GM23248 (cell line): ENCODE measurements around the gene TGFBI.

Experiments
- EZH2 ChIP-seq: fragments of 200-600 bp; sonication (generic); IDR thresholded peaks from 2 replicates; pipeline ENCODE4 v1.6.1; 2018; ENCODE audit warnings: antibody characterized with exemption, mild to moderate bottlenecking; ENCODE audit not compliant: insufficient read depth, poor library complexity, severe bottlenecking
- EZH2phosphoT487 ChIP-seq: fragments of 200-600 bp; sonication (generic); IDR thresholded peaks from 2 replicates; pipeline ENCODE4 v1.6.1; 2018; ENCODE audit warnings: antibody characterized with exemption, moderate library complexity, mild to moderate bottlenecking, low read depth; ENCODE audit not compliant: insufficient read depth

- no peak for TF ChIP-seq EZH2
- TF ChIP-seq EZH2phosphoT487, result no peak
Observed at GRCh38 chr5:136027311-136027710, 1.5 kb upstream of the TGFBI start.
